Vagina (tissue), 2 donors: Measurements from ENCODE around the gene IKZF4. TPM values are rescaled to one million over a fixed set of nuclear protein-coding genes. Genes with fewer than 3 reads are reported as not detected.

Source experiments
- DNase-seq, 2 donors: peaks; one replicate each; pipeline ENCODE4 v3.0.0-alpha.2; 2017; ENCODE audit errors: extremely low spot score in 2 of 2
- H3K27ac ChIP-seq: fragments of 200-600 bp; sonication (generic); one replicate; pipeline ENCODE4 v1.5.1; 2019
- H3K27me3 ChIP-seq: fragments of 200-600 bp; sonication (generic); one replicate; pipeline ENCODE4 v1.5.1; 2019
- H3K36me3 ChIP-seq, 2 donors: fragments of 200-600 bp; sonication (generic); one replicate each; pipeline ENCODE4 v1.5.1; 2017 to 2019
- H3K4me1 ChIP-seq: fragments of 200-600 bp; sonication (generic); one replicate; pipeline ENCODE4 v1.5.1; 2019
- H3K4me3 ChIP-seq, 2 donors: fragments of 200-600 bp; sonication (generic); 1 replicate in 1 of 2; 2 replicates in 1 of 2; pipeline ENCODE4 v1.5.1; 2016 to 2019
- H3K9me3 ChIP-seq: fragments of 200-600 bp; sonication (generic); one replicate; pipeline ENCODE4 v1.5.1; 2019
- POLR2A ChIP-seq, 2 donors: fragments of 450-650 bp; IDR thresholded peaks; one replicate each; pipeline ENCODE4 v1.6.1; 2017; ENCODE audit warnings: antibody characterized with exemption in 2 of 2, mild to moderate bottlenecking in 2 of 2, moderate library complexity in 2 of 2
- POLR2AphosphoS5 ChIP-seq, 2 donors: sonication (generic); formaldehyde crosslinking; IDR thresholded peaks; one replicate each; pipeline ENCODE4 v1.9.0; 2017; ENCODE audit warnings: antibody characterized with exemption in 2 of 2, mild to moderate bottlenecking in 2 of 2, low read depth in 1 of 2; ENCODE audit not compliant: insufficient read depth in 1 of 2
- intact Hi-C: fragments of 100-400 bp; cut with DNase I; formaldehyde crosslinking; loops from one replicate; pipeline ENCODE4 v1.15.1; 2023
- total RNA-seq: library from RNA; depleted of rRNA; stranded (reverse); fragments of >200 nt; gene quantifications from one replicate; pipeline ENCODE4 v1.2.3, GENCODE V29; 2016
- TF ChIP-seq, protein P1 (sequence below), 3 experiments: fragments of 450-650 bp in 2 of 3; fragments of 200-600 bp in 1 of 3; sonication (generic) in 1 of 3; IDR thresholded peaks; one replicate each; pipeline ENCODE4 v1.5.1; 2017 to 2019; ENCODE audit warnings: antibody characterized with exemption in 3 of 3, mild to moderate bottlenecking in 2 of 3, moderate library complexity in 2 of 3

The IKZF4 gene
- total RNA-seq, 1 donor from 2014 or later: 4.4 TPM

- intact Hi-C loops: no loop called here
- Histone ChIP-seq H3K4me1 (no peaks in the 10 kb centered on the region), H3K36me3 (no peaks in the 10 kb centered on the region), H3K27me3 (no peaks in the 10 kb centered on the region), H3K9me3 (no peaks in the 10 kb centered on the region), H3K4me3 (no peak overlapping the region), H3K27ac (no peak overlapping the region)
- no peak for TF ChIP-seq POLR2A (IDR thresholded peaks at IDR 0.05)
- TF ChIP-seq, protein P1, sequence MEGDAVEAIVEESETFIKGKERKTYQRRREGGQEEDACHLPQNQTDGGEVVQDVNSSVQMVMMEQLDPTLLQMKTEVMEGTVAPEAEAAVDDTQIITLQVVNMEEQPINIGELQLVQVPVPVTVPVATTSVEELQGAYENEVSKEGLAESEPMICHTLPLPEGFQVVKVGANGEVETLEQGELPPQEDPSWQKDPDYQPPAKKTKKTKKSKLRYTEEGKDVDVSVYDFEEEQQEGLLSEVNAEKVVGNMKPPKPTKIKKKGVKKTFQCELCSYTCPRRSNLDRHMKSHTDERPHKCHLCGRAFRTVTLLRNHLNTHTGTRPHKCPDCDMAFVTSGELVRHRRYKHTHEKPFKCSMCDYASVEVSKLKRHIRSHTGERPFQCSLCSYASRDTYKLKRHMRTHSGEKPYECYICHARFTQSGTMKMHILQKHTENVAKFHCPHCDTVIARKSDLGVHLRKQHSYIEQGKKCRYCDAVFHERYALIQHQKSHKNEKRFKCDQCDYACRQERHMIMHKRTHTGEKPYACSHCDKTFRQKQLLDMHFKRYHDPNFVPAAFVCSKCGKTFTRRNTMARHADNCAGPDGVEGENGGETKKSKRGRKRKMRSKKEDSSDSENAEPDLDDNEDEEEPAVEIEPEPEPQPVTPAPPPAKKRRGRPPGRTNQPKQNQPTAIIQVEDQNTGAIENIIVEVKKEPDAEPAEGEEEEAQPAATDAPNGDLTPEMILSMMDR (IDR thresholded peaks at IDR 0.05): no peak
- TF ChIP-seq POLR2AphosphoS5 (IDR thresholded peaks at IDR 0.05; ENCODE audit: insufficient read depth in 1 of 2, low read depth in 1 of 2): no peak
- DNase-seq: no peak
Observed at GRCh38 chr12:56087220-56087619, 66.4 kb downstream of the IKZF4 start.

Other genes with a start within 250 kb of the IKZF4 start
- 33.1 TPM for gene SARNP, start 203.3 kb upstream of the IKZF4 start, total RNA-seq
- 9.8 TPM for gene ORMDL2, start 203.0 kb upstream of the IKZF4 start, total RNA-seq
- gene DNAJC14, start 191.5 kb upstream of the IKZF4 start, total RNA-seq: 29.2 TPM
- gene MMP19, start 178.1 kb upstream of the IKZF4 start, total RNA-seq: 21.6 TPM
- gene PYM1, start 93.1 kb upstream of the IKZF4 start, total RNA-seq: 25.8 TPM
- 140 TPM for gene DGKA, start 89.9 kb upstream of the IKZF4 start, total RNA-seq
- 1.2 TPM for gene PMEL, start 55.0 kb upstream of the IKZF4 start, total RNA-seq
- gene CDK2, start 54.2 kb upstream of the IKZF4 start, total RNA-seq: 26.0 TPM
- 80.5 TPM for gene RAB5B, start 47.0 kb upstream of the IKZF4 start, total RNA-seq
- 15.5 TPM for gene SUOX, start 23.8 kb upstream of the IKZF4 start, total RNA-seq
- 597 TPM for gene RPS26, start 20.9 kb downstream of the IKZF4 start, total RNA-seq
- 53.8 TPM for gene ERBB3, start 59.1 kb downstream of the IKZF4 start, total RNA-seq
- 116 TPM for gene PA2G4, start 83.5 kb downstream of the IKZF4 start, total RNA-seq
- 2,458 TPM for gene RPL41, start 95.6 kb downstream of the IKZF4 start, total RNA-seq
- gene ZC3H10, start 97.2 kb downstream of the IKZF4 start, total RNA-seq: 2.0 TPM
- 140 TPM for gene ESYT1, start 107.2 kb downstream of the IKZF4 start, total RNA-seq
- gene MYL6B, start 131.5 kb downstream of the IKZF4 start, total RNA-seq: 40.8 TPM
- gene MYL6, start 137.3 kb downstream of the IKZF4 start, total RNA-seq: 2,285 TPM
- 95.3 TPM for gene SMARCC2, start 168.4 kb downstream of the IKZF4 start, total RNA-seq
- gene RNF41, start 200.9 kb downstream of the IKZF4 start, total RNA-seq: 79.6 TPM
- gene NABP2, start 203.3 kb downstream of the IKZF4 start, total RNA-seq: 20.4 TPM
- gene SLC39A5, start 209.0 kb downstream of the IKZF4 start, total RNA-seq: not detected
- gene ANKRD52, start 237.3 kb downstream of the IKZF4 start, total RNA-seq: 22.6 TPM
- gene COQ10A, start 245.9 kb downstream of the IKZF4 start, total RNA-seq: 10.1 TPM